ENCODE results near the gene MLANA. TPM values are rescaled to one million over a fixed set of nuclear protein-coding genes. Genes with fewer than 3 reads are reported as not detected.

Gene MLANA
- total RNA-seq, 1 donor from 2014 or later: not detected

- Histone ChIP-seq H3K9me3 (ENCODE audit: insufficient read depth, low read depth, low read length) (no peaks in the 10 kb centered on the region), H3K9ac (ENCODE audit: low read length) (no peak overlapping the region), H4K20me1 (ENCODE audit: insufficient read depth, low read length) (no peaks in the 10 kb centered on the region), H2AFZ (ENCODE audit: low read depth, low read length) (no peak overlapping the region), H3K27me3 (ENCODE audit: insufficient read depth, low read length) (no peaks in the 10 kb centered on the region), H3K4me1 (ENCODE audit: insufficient read depth, low read length) (no peaks in the 10 kb centered on the region), H3K4me2 (ENCODE audit: low read length) (no peak overlapping the region), H3K79me2 (ENCODE audit: insufficient read depth, low read length) (no peaks in the 10 kb centered on the region), H3K36me3 (ENCODE audit: insufficient read depth, low read length) (peaks cover 3% of the 10 kb centered on the region), H3K4me3 (ENCODE audit: insufficient read depth, low read depth, low read length) (no peak overlapping the region), H3K27ac (ENCODE audit: low read depth, low read length) (no peak overlapping the region)
- Mint-ChIP-seq H3K27me3 (ENCODE audit: low read depth, unreplicated experiment) (no peaks in the 10 kb centered on the region), H3K27ac (ENCODE audit: unreplicated experiment) (no peak overlapping the region), H3K36me3 (ENCODE audit: low read depth, unreplicated experiment) (peaks cover 16% of the 10 kb centered on the region), H3K4me1 (ENCODE audit: low read depth, unreplicated experiment) (peaks cover 3% of the 10 kb centered on the region), H3K9me3 (ENCODE audit: unreplicated experiment) (peaks cover 2% of the 10 kb centered on the region), H3K4me3 (ENCODE audit: unreplicated experiment) (no peak overlapping the region)
- TF ChIP-seq EZH2 (IDR thresholded peaks at IDR 0.05; ENCODE audit: insufficient read depth, low read length): no peak
- no peak for TF ChIP-seq CTCF (IDR thresholded peaks at IDR 0.05; ENCODE audit: insufficient read depth, low read depth, low read length)
- no peak for FAIRE-seq
- no peak for DNase-seq (ENCODE audit: low read depth)
Measured at GRCh38 chr9:5897851-5898250, 7.2 kb downstream of the MLANA start.

- H3K9me3 ChIP-seq (ENCODE audit: insufficient read depth, low read depth, low read length): no peaks in the 10 kb centered on the region
- no peaks in the 10 kb centered on the region for H4K20me1 ChIP-seq (ENCODE audit: insufficient read depth, low read length)
- no peaks in the 10 kb centered on the region for H3K4me1 Mint-ChIP-seq (ENCODE audit: low read depth, unreplicated experiment)
- no peak overlapping the region for H3K9ac ChIP-seq (ENCODE audit: low read length)
- no peak overlapping the region for H3K4me3 Mint-ChIP-seq (ENCODE audit: unreplicated experiment)
- H3K9me3 Mint-ChIP-seq (ENCODE audit: unreplicated experiment): peaks cover 2% of the 10 kb centered on the region
- no peak overlapping the region for H2AFZ ChIP-seq (ENCODE audit: low read depth, low read length)
- H3K79me2 ChIP-seq (ENCODE audit: insufficient read depth, low read length): no peaks in the 10 kb centered on the region
- H3K4me3 ChIP-seq (ENCODE audit: insufficient read depth, low read depth, low read length): no peak overlapping the region
- FAIRE-seq (no peak), DNase-seq (ENCODE audit: low read depth) (no peak)
- H3K27me3 Mint-ChIP-seq (ENCODE audit: low read depth, unreplicated experiment): no peaks in the 10 kb centered on the region
- no peak overlapping the region for H3K4me2 ChIP-seq (ENCODE audit: low read length)
- H3K36me3 Mint-ChIP-seq (ENCODE audit: low read depth, unreplicated experiment): peaks cover 16% of the 10 kb centered on the region
- no peaks in the 10 kb centered on the region for H3K27me3 ChIP-seq (ENCODE audit: insufficient read depth, low read length)
- H3K36me3 ChIP-seq (ENCODE audit: insufficient read depth, low read length): peaks cover 3% of the 10 kb centered on the region
- no peak overlapping the region for H3K27ac Mint-ChIP-seq (ENCODE audit: unreplicated experiment)
- no peaks in the 10 kb centered on the region for H3K4me1 ChIP-seq (ENCODE audit: insufficient read depth, low read length)
- no peak overlapping the region for H3K27ac ChIP-seq (ENCODE audit: low read depth, low read length)
- TF ChIP-seq CTCF (IDR thresholded peaks at IDR 0.05; ENCODE audit: insufficient read depth, low read depth, low read length) (no peak), EZH2 (IDR thresholded peaks at IDR 0.05; ENCODE audit: insufficient read depth, low read length) (no peak)
Measured at GRCh38 chr9:5899292-5899691, 8.6 kb downstream of the MLANA start.

GRCh38 chr9:5900622-5901021 is 9.9 kb downstream of the MLANA start:
- FAIRE-seq (no peak), DNase-seq (ENCODE audit: low read depth) (no peak)
- TF ChIP-seq CTCF (IDR thresholded peaks at IDR 0.05; ENCODE audit: insufficient read depth, low read depth, low read length) (no peak), EZH2 (IDR thresholded peaks at IDR 0.05; ENCODE audit: insufficient read depth, low read length) (no peak)
- Mint-ChIP-seq H3K27me3 (ENCODE audit: low read depth, unreplicated experiment) (no peaks in the 10 kb centered on the region), H3K4me1 (ENCODE audit: low read depth, unreplicated experiment) (no peaks in the 10 kb centered on the region), H3K27ac (ENCODE audit: unreplicated experiment) (no peak overlapping the region), H3K36me3 (ENCODE audit: low read depth, unreplicated experiment) (peaks cover 15% of the 10 kb centered on the region), H3K4me3 (ENCODE audit: unreplicated experiment) (no peak overlapping the region), H3K9me3 (ENCODE audit: unreplicated experiment) (peaks cover 2% of the 10 kb centered on the region)
- Histone ChIP-seq H3K4me1 (ENCODE audit: insufficient read depth, low read length) (no peaks in the 10 kb centered on the region), H3K36me3 (ENCODE audit: insufficient read depth, low read length) (peaks cover 3% of the 10 kb centered on the region), H3K4me3 (ENCODE audit: insufficient read depth, low read depth, low read length) (no peak overlapping the region), H4K20me1 (ENCODE audit: insufficient read depth, low read length) (no peaks in the 10 kb centered on the region), H3K4me2 (ENCODE audit: low read length) (no peak overlapping the region), H3K27ac (ENCODE audit: low read depth, low read length) (no peak overlapping the region), H3K27me3 (ENCODE audit: insufficient read depth, low read length) (no peaks in the 10 kb centered on the region), H3K79me2 (ENCODE audit: insufficient read depth, low read length) (no peaks in the 10 kb centered on the region), H3K9me3 (ENCODE audit: insufficient read depth, low read depth, low read length) (no peaks in the 10 kb centered on the region), H2AFZ (ENCODE audit: low read depth, low read length) (no peak overlapping the region), H3K9ac (ENCODE audit: low read length) (no peak overlapping the region)

Data from astrocyte (in vitro differentiated cells and primary cell).